ENCODE results near the gene BATF2. TPM values are rescaled to one million over a fixed set of nuclear protein-coding genes. Genes with fewer than 3 reads are reported as not detected.

The BATF2 gene
- total RNA-seq: 0.38 and 0.98 TPM in 2 replicates

DNA sequence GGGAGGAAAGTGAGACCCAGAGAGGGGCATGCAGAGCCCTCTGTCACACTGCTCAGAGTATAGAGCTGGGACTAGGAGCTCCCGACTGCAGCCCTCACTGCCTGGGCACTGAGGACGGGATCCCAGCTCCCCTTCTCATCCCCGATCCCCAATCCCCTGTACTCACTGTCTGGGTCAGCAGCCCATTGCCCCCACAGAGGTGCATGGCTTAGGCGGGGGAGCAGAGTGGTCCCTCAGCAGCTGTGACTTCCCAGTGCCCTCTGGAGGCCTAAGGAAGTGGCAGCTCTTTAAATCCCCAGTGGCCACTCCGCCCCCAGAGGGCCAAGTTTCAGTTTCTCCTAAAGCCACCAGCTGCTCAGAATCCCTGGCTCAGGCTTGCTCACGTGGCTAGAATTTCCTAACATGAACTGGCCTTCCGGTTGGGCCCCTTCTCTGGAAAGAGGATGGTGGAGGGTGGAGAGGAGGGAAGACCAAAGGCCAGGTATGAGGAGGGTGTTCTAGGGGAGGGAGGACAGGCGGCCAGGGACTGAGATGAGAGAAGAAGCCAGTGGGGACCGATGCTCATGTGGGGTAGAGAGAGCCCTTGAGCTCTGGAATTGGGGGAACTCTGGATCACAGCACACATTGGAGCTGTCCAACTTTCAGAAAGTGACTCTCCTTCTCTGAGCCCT is at the start of gene BATF2:
Gene BATF2 (minus strand): TSS at position 262 of the 671 bp plus-strand sequence. CDS start 57 bp downstream, at position 205.

DNA sequence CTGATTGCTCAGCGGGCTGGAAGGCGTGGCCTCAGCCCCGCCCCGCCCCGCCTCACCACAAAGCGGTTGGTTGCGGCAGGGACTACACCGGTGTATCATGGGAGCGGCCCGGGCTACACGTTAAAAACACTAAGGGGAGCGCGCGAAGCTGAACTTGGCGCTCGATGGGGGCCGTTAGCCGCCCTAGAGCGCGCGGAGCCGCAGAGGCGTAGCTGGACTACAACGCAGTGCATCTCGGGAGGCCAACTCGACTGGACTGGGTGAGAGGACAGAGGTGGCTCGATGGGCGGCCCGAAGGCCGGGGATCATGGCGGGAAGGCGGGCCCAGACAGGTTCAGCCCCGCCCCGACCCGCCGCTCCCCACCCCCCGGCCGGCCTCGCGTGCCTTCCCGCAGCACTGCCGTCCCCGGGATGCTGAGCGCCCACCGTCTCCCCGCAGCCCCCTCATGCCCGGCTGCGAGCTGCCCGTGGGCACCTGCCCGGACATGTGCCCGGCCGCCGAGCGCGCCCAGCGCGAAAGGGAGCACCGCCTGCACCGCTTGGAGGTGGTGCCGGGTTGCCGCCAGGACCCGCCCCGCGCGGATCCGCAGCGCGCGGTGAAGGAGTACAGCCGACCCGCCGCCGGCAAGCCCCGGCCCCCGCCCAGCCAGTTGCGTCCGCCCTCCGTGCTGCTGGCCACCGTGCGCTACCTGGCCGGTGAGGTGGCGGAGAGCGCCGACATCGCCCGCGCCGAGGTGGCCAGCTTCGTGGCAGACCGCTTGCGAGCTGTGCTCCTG is 44.3 kb upstream of the BATF2 start, which contains the start of gene SAC3D1:
Gene SAC3D1 (plus strand): TSS at position 364 of the 776 bp plus-strand sequence. CDS start 83 bp downstream, at position 447.

DNA sequence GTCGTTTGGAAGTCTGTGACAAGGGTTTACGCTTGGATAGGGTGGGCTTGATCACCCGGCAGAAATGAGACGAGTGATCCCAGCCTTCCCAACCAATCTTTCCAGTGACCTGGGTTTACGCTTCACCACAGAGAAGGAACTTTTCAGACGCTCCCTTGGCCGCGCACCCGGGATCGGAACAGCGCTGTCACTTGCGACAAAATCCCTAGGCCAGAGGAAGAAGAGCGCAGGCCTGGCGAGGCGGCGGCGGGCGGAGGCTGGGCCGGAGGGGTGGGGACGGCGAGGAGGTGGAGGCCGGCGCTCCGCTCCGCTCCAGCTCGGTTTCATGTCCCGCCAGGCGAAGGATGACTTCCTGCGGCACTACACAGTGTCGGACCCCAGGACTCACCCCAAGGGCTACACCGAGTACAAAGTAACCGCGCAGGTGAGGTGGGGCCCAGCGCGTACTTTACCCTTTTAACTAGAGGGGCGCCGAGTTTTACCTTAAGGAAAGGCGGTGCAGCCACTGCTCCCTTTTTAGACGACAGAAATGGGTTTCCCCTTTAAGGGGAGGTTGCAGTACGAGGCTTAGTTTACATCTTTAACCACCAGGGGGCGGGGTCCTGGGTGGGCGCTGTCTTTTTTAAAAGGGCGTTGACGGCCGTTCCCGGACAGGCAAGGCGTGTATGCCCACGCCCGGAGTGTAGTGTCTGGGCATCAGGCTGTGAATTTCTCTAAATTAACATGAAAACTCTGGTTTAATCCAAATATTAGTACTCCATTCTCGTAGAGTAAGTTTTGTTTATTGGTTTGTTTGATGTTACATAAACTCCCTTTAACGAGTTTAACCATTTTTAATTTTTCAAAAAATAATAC is 30.7 kb upstream of the BATF2 start, which contains the start of gene SNX15:
Gene SNX15 (plus strand): TSS at position 227 of the 855 bp plus-strand sequence. CDS start 99 bp downstream, at position 326.

DNA sequence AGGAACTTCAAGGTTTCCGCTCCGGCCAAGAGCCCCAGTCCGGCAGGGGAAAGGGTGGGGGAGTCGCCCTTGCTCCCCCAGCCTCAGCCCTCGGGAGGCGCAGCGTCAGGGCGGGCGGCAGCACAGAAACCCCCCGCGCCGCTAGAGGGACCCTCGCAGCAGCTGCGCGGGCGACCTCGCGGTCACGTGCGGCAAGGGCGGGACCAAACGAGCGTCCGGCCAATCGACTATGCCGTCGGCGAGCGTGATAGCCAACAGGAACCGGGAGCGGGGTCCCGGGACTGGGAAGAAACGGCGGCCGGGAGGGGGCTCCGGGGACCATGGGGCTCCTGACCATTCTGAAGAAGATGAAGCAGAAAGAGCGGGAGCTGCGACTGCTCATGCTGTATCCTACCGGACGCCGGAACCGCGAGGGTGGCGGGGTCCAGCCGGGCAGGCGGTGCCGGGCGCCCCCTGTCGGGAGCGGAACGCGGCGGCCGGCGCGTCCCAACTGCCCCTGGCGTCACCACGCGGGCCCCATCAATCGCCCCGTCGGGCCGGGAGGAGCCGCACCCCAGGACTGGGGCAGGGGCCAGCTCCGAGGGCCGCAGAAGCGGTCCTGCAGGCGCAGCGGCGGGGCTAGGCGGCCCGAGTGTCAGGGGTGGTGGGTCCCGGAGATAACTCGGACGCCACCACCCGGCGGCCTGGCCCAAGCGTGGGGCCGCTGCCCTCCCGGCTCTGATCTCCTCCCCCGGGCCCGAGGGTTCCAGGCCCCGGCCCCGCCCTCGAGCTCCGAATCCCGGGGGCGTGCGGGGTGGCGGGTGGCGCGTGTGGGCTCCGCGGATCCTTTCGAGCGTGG is 17.3 kb upstream of the BATF2 start, which contains the start of gene ARL2:
Gene ARL2 (plus strand): TSS at position 273 of the 838 bp plus-strand sequence. CDS start 48 bp downstream, at position 321.

GRCh38 chr11:64971421-64972233 is 25.1 kb downstream of the BATF2 start, which contains the start of gene MAJIN:
TSS of gene MAJIN (minus strand) at chr11:64972108. CDS start at chr11:64959405, 12,703 bp downstream.

Small RNA genes lying within 50 kb of the gene (small RNA-seq; reads per million reads assigned to genes)
- gene MIR6879 (not detected), gene SNX15 (not detected)

Other genes with a start within 250 kb of the BATF2 start
- gene PYGM, start 237.0 kb downstream of the BATF2 start, total RNA-seq: 0.19 and 0.33 TPM in 2 replicates
- gene SF1, start 218.4 kb downstream of the BATF2 start, total RNA-seq: 143 and 146 TPM in 2 replicates
- 43.7 and 66.3 TPM in 2 replicates for gene MAP4K2, start 193.8 kb downstream of the BATF2 start, total RNA-seq
- 21.7 and 26.5 TPM in 2 replicates for gene MEN1, start 186.4 kb downstream of the BATF2 start, total RNA-seq
- 0.33 and 0.38 TPM in 2 replicates for gene CDC42BPG, start 152.3 kb downstream of the BATF2 start, total RNA-seq
- 97.7 and 129 TPM in 2 replicates for gene EHD1, start 118.3 kb downstream of the BATF2 start, total RNA-seq
- gene ATG2A, start 79.8 kb downstream of the BATF2 start, total RNA-seq: 19.1 and 19.3 TPM in 2 replicates
- 10.8 and 12.4 TPM in 2 replicates for gene PPP2R5B, start 72.3 kb downstream of the BATF2 start, total RNA-seq
- gene GPHA2, start 61.1 kb downstream of the BATF2 start, total RNA-seq: not detected in 2 replicates
- gene MAJIN, start 24.9 kb downstream of the BATF2 start, total RNA-seq: not detected in 2 replicates
- gene ARL2, start 17.2 kb upstream of the BATF2 start, total RNA-seq: 97.8 and 115 TPM in 2 replicates
- gene SNX15, start 30.5 kb upstream of the BATF2 start, total RNA-seq: 11.4 and 13.7 TPM in 2 replicates
- gene SAC3D1, start 44.2 kb upstream of the BATF2 start, total RNA-seq: 9.3 and 12.4 TPM in 2 replicates
- 5.5 and 7.2 TPM in 2 replicates for gene NAALADL1, start 61.6 kb upstream of the BATF2 start, total RNA-seq
- gene CDCA5, start 87.1 kb upstream of the BATF2 start, total RNA-seq: 9.5 and 15.1 TPM in 2 replicates
- 39.3 and 45.1 TPM in 2 replicates for gene ZFPL1, start 87.3 kb upstream of the BATF2 start, total RNA-seq
- gene VPS51, start 99.2 kb upstream of the BATF2 start, total RNA-seq: 204 and 261 TPM in 2 replicates
- 16.9 and 20.6 TPM in 2 replicates for gene TM7SF2, start 114.9 kb upstream of the BATF2 start, total RNA-seq
- 8.0 and 11.4 TPM in 2 replicates for gene ZNHIT2, start 120.7 kb upstream of the BATF2 start, total RNA-seq
- 163 and 171 TPM in 2 replicates for gene FAU, start 125.2 kb upstream of the BATF2 start, total RNA-seq
- gene MRPL49, start 125.3 kb upstream of the BATF2 start, total RNA-seq: 54.5 and 58.6 TPM in 2 replicates
- gene SYVN1, start 137.5 kb upstream of the BATF2 start, total RNA-seq: 9.8 and 21.8 TPM in 2 replicates
- gene SPDYC, start 173.3 kb upstream of the BATF2 start, total RNA-seq: not detected in 2 replicates
- 173 and 196 TPM in 2 replicates for gene CAPN1, start 185.0 kb upstream of the BATF2 start, total RNA-seq